GM20431 (cell line): ENCODE data around the gene COL4A1.
"Not testable (repeated sequence)": the region's sequence is repeated elsewhere in the genome, so short reads cannot be mapped to it uniquely, and the experiment has no call there.

Experiments
- in situ Hi-C: fragments of 300-500 bp; cut with MseI, MboI; formaldehyde crosslinking; loops from one replicate; pipeline ENCODE4 v1.15.0; 2020; ENCODE audit warnings: low sequenced_read_pairs; ENCODE audit not compliant: unreplicated experiment

The COL4A1 gene

DNA sequence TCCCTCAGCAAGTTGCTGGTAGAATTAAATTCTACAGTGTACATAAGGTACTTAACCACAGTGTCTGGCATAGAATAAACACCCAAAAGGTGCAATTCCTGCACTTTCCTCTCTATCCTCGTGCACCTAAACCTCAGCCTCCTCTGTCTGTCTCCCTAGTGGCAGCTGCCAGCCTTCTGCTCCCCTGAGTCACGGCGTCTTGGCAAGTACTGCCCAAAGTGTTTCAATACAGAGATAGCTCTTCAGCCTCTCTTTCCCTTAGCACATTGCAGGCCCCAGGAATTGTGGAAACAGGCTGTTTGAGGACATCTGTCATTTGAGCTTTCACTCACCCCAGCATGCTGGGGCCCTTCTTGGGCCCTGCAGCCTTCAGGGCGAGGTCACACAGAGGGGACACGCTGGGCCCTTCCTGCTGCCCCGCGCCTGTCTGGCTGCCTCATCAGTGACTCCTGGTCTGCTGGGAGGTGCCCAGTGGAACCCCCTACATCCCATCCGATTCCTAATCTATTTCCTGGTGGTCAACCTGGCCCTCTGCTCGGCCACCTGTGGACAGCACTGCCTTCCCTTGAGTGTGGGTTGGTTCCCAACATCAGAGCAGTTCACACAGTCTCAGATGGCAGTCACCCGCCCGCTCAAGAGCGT is 19.4 kb upstream of the COL4A1 start:
- in situ Hi-C loops, result no loop called here

- in situ Hi-C loops, result no loop called here
These were observed 17.2 kb upstream of the COL4A1 start for GRCh38 chr13:110324026-110324749.

DNA sequence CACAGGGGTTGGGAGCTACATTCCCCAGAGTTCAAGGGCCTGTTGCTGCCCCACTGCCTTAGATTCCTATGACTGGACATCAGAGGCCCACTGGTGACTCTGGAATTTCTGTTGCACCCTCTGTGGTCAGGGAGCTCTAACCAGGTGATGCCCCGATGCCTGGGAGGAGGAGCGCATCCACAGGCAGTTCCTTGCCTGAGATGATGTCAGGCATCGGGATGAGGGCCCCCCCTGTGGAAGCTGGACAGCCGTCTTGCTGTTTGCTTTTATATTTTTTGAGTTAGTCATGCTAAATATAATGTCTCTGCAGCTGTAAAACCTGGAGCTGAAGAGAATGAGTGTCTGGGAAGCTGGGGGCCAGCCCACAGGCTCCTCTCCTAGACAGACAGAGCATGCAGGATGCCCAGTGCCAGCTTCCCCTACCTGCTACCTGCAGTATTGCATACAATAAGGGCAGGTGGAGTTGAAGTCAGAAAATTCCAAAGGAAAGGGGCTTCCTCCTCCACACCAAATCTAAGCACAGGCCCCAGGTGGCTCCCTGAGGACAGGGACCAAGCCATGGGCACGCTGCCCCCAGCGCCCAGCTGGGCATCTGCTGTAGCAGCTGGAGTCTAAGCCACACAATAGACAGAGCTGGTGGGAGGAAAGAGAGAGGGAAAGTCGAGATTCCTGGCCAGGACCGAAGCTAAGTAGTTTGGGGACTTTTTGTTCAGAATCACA is 16.4 kb upstream of the COL4A1 start:
- in situ Hi-C loops, result no loop called here

- in situ Hi-C loops, result no loop called here
These were observed 15.8 kb upstream of the COL4A1 start for GRCh38 chr13:110322828-110323171.

DNA sequence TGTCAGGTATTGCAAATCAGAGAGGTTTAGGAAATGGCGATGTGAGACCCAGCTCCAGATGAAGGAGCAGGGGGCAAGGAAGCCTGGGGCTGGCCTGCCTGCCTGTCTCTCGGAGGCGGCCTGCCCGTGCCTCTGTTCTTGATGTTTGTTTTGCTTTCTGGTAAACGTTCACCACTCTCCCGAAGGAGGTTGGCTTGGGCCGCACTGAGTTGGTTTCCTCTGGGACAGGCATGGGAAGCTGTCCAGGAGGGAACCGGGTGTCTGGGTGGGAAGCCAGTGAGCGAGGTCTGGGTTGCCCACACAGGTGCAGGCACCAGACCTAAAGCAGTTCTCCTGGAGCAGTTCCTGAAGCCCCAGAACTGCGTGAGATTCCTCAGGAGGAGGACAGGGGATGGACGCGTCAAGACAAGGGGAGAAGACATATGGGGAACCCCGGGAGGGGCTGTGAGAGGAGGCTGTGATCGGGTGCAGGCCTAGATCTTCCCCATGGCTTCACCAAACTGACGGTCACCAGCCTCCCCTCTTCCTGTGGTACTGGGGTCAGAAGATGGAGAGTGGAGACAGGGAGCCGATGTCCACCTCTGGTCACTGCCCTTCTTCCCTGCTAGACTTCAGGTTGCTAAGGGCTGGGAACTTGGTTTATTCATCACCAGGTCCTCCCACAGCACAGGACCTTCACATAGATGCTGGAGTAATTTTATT is 15.3 kb upstream of the COL4A1 start:
- in situ Hi-C loops, result no loop called here

DNA sequence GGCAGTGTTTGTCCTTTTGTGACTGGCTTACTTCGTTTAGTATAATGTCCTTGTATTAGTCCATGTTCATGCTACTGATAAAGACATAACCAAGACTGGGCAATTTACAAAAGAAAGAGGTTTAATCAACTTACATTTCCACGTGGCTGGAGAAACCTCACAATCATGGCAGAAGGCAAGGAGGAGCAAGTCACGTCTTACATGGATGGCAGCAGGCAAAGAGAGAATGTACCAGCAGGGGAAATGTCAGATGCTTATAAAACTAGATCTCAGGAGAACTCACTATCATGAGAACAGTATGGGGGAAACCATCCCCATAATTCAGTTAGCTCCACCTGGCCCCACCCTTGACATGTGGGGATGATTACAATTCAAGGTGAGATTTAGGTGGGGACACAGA is 14.6 kb upstream of the COL4A1 start:
- in situ Hi-C loops, result not testable (repeated sequence)

DNA sequence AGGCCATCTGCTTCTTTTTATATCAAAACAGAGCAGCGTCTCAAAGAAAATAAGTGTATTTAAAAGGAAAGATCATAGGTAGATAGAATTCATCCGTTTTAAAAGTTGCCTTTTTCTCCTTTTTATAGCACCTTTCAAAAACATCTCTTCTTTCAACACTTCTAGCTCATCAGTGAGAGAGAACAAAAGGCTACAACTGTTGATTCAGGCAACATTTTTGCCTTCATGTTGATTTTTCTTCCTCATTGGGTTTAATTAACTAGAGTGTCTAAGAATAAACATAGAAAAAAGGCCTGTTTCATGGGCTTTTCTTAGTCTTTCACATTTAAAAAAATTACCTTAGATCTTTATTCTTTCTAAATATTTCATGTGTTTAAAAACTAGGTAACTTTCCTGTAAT is 13.7 kb upstream of the COL4A1 start:
- in situ Hi-C loops, result no loop called here

DNA sequence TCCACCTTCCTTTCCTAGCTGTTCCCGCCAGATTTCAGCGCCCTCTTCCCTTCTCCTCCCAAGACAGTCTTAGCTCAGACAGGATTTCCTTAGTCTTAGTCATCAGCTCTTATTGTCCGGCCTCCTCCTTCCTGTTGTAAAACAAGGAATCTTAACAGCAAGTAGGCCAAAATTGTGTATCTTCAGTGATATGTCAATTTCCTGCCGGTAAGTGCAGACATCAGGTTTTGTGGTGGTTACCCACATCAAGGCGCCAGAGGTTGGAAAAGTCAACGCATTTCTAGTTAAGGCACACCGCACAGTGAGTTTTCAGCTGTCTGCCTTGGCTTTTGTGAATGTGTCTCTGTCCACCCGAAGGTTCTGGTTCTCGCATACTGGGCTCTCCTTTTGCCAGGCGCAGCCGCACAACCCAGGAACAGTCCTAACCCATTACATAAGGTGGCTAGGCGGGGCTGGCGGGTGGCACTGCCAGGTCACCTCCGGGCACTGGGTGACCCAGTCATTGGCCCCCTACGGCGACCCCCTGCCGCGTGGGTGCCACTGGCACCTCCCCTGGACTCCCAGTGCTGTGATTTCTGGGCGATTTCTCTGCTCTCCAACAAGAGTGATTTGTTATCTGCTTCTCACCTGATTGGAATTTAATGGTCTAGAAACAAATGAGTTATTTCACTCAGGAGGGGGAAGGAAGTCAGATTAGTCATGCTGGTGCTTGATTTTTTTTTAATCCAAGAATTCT is 13.0 kb upstream of the COL4A1 start:
- in situ Hi-C loops, result no loop called here

GRCh38 chr13:110319397-110319773 is 12.4 kb upstream of the COL4A1 start:
- in situ Hi-C loops, result no loop called here

DNA sequence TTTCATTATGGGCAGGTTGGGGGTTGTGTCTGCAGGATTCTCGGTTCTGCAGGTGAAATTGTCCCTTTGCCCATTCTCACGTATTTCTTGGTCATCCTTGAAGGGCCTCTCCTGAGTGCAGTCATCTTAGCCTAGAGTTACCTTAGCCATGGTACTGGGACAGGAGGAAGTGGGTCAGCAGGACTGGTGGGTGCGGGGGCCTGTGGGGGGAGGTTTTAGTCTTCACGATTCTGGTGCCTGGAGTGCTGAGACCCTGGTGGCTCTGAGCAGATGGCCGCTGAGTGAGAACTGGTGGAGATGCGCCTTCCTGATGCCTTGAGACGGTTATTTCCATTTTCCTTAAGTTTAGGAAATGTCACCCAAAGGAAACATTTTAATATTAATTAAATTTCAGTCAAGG is 12.0 kb upstream of the COL4A1 start:
- in situ Hi-C loops, result no loop called here

DNA sequence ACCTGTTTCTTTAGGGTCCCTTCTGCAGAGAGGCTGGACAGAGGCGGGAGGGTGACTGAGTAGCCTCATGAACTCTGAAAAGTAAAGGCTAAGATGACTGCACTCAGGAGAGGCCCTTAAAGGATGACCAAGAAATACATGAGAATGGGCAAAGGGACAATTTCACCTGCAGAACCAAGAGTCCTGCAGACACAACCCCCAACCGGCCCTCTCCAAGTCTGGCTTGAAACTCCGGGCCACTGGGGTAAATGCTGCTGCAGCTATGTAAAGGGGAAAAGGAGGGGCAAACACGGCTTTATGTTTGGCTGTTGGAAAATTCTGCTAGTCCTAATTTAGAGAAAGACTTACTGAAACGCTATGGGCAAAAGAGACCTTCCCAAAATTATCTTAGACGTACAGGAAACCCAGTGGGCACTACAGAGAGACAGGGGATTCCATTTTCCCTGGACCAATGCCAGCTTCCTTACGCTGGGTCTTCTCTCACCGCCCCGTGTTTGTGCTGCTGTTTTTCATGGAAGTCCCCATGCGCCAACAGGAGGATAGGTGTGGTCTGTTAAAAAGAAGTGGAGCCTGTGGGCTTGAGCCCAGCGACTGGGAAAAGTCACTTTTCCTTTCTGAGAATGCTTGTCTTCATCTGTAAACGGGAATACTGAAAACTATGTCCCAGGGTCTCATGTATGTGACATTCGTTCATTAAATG is 10.7 kb upstream of the COL4A1 start:
- in situ Hi-C loops, result no loop called here

GRCh38 chr13:110317093-110317492 is 10.1 kb upstream of the COL4A1 start:
- in situ Hi-C loops, result no loop called here

- in situ Hi-C loops, result no loop called here
These were observed 9.2 kb upstream of the COL4A1 start for GRCh38 chr13:110316196-110316595.

DNA sequence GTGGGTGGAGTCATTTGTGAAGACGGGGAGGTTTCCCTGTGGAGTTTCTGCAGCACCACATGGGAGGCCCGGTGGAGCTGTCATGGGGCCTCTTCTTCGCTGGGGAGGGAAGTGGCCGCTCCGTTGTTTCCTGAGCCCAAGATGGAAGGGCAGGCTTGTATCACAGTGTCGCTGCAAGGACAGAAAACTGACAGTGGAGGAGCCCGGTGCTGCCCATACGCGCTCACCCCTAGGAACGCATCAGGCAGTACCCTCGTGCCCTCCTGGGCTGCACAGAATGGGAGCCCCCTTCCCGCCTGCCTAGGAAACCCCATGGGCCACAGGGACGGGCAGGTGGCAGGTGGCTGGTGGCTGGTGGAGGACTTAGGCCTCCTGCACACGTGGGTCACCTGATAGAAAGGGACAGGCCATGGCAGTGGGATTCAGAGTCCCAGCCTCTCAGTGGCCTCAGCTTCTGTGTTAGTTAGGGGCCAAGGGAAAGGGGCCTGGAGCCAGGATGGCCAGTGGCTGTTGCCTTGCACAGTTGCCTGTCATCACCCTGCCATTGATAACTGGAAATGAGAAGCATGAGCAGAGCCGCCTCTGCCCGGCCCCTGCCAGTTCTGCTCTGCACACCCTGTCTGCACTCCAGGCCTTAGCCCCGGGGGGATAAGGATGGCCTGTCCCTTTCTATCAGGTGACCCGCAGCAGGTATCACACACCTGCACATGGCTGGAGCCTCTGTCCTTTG is 7.7 kb upstream of the COL4A1 start:
- in situ Hi-C loops, result no loop called here

- in situ Hi-C loops, result not testable (repeated sequence)
These were observed 6.8 kb upstream of the COL4A1 start for GRCh38 chr13:110313733-110314132.

DNA sequence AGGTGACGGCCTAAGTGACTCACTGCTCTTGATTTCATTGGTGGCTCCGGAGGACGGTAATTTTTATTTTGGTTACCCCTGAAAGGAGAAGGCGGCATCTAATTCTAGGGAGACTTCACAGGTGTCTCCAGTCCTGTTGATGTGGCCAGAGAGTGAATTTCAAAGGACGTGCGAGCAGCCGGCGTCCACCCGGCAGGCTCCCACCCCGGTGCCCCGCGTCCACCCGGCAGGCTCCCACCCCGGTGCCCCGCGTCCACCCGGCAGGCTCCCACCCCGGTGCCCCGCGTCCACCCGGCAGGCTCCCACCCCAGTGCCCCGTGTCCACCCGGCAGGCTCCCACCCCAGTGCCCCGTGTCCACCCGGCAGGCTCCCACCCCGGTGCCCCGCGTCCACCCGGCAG is 6.3 kb upstream of the COL4A1 start:
- in situ Hi-C loops, result not testable (repeated sequence)

DNA sequence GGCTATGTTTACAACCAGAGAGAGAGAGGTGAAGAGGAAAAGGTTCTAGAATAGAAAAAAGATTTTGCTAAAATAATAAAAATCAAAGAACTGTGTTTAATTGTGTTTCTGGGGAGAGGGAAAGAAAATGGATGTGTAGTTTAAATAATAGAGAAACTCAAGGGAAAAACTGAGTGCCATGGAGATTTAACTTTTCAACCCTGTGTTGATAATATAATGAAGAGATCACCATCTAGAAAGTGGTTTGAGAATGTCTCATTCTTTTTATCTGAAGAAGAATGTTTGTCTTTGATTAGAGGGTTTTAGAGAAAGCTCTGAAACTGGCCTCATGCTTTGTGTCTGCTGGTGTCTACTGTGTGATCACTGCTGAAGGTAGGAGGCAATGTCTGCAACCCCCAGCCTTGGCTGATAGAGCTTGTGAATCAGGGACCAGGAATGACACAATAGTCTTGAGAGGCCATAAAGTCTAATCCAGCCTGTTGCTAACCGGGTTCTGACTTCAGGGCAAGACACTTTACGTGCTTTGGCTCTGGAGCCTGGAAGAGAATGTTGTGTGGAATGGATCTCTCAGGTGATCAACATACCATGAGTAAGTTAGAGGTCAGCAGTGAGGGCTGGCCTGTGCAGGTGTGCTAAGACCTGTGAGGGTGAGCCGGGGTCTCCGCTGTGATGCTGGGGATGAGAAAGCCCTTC is 5.5 kb upstream of the COL4A1 start:
- in situ Hi-C loops, result no loop called here
